Mesenchymal stem cell (in vitro differentiated cells and primary cell): ENCODE measurements around the gene GP1BB.

Source experiments
- DNase-seq: peaks from one replicate; pipeline ENCODE4 v3.0.0-alpha.2; 2013
- H2AFZ ChIP-seq: one replicate; pipeline ENCODE4 v1.6.1; 2013; ENCODE audit warnings: low read depth, mild to moderate bottlenecking, control low read depth, inconsistent platforms, low read length, moderate library complexity
- H2AK5ac ChIP-seq: 2 replicates; pipeline ENCODE4 v1.6.1; 2013; ENCODE audit warnings: low read length, moderate library complexity, mild to moderate bottlenecking, inconsistent platforms; ENCODE audit not compliant: severe bottlenecking
- H2BK120ac ChIP-seq: one replicate; pipeline ENCODE4 v1.6.1; 2013; ENCODE audit warnings: low read depth, mild to moderate bottlenecking, inconsistent platforms, low read length, moderate library complexity
- H2BK12ac ChIP-seq, 2 experiments: one replicate each; pipeline ENCODE4 v1.6.1; 2013; ENCODE audit warnings: inconsistent platforms in 2 of 2, low read length in 2 of 2, mild to moderate bottlenecking in 2 of 2, moderate library complexity in 2 of 2, control low read depth in 1 of 2
- H2BK15ac ChIP-seq: one replicate; pipeline ENCODE4 v1.6.1; 2013; ENCODE audit warnings: mild to moderate bottlenecking, low read depth, inconsistent platforms; ENCODE audit not compliant: poor library complexity, severe bottlenecking
- H2BK5ac ChIP-seq: 2 replicates; pipeline ENCODE4 v1.6.1; 2013; ENCODE audit warnings: low read depth, mild to moderate bottlenecking, low read length, control low read depth, inconsistent platforms; ENCODE audit not compliant: poor library complexity, severe bottlenecking
- H3K14ac ChIP-seq, 2 experiments: one replicate each; pipeline ENCODE4 v1.6.1; 2013; ENCODE audit warnings: inconsistent platforms in 2 of 2, low read length in 2 of 2, control low read depth in 1 of 2, mild to moderate bottlenecking in 1 of 2, moderate library complexity in 1 of 2
- H3K18ac ChIP-seq, 2 experiments: one replicate each; pipeline ENCODE4 v1.6.1; 2013; ENCODE audit warnings: inconsistent platforms in 2 of 2, low read length in 2 of 2, control low read depth in 1 of 2, low read depth in 1 of 2, mild to moderate bottlenecking in 1 of 2
- H3K23ac ChIP-seq, 2 experiments: one replicate each; pipeline ENCODE4 v1.6.1; 2013; ENCODE audit warnings: inconsistent platforms in 2 of 2, low read length in 2 of 2, mild to moderate bottlenecking in 2 of 2, moderate library complexity in 2 of 2, control low read depth in 1 of 2
- H3K27ac ChIP-seq: 2 replicates; pipeline ENCODE4 v1.5.1; 2013; ENCODE audit warnings: mild to moderate bottlenecking, moderate library complexity, low read length, control low read depth, inconsistent platforms; ENCODE audit not compliant: poor library complexity, severe bottlenecking
- H3K27me3 ChIP-seq, 2 experiments: 2 replicates each; pipeline versions ENCODE4 v1.6.1 to v1.7.0; 2013; ENCODE audit warnings: low read length in 2 of 2, mild to moderate bottlenecking in 2 of 2, moderate library complexity in 2 of 2, control low read depth in 1 of 2, inconsistent platforms in 1 of 2; ENCODE audit not compliant: control insufficient read depth in 1 of 2, insufficient read depth in 1 of 2
- H3K36me3 ChIP-seq, 2 experiments: 2 replicates each; pipeline versions ENCODE4 v1.6.1 to v1.7.0; 2013; ENCODE audit warnings: low read length in 2 of 2, control low read depth in 1 of 2, inconsistent platforms in 1 of 2, low read depth in 1 of 2, mild to moderate bottlenecking in 1 of 2; ENCODE audit not compliant: insufficient read depth in 2 of 2, control insufficient read depth in 1 of 2
- H3K4ac ChIP-seq, 2 experiments: one replicate each; pipeline ENCODE4 v1.6.1; 2013; ENCODE audit warnings: inconsistent platforms in 2 of 2, low read length in 2 of 2, mild to moderate bottlenecking in 2 of 2, moderate library complexity in 2 of 2, control low read depth in 1 of 2, low read depth in 1 of 2
- H3K4me1 ChIP-seq: 2 replicates; pipeline ENCODE4 v1.6.1; 2013; ENCODE audit warnings: low read depth, low read length, control low read depth; ENCODE audit not compliant: control insufficient read depth, insufficient read depth
- H3K4me2 ChIP-seq: 2 replicates; pipeline ENCODE4 v1.6.1; 2013; ENCODE audit warnings: low read length, mild to moderate bottlenecking, inconsistent platforms; ENCODE audit not compliant: poor library complexity, severe bottlenecking
- H3K4me3 ChIP-seq, 2 experiments: 2 replicates each; pipeline versions ENCODE4 v1.5.1 to v1.7.0; 2013; ENCODE audit warnings: low read length in 2 of 2, mild to moderate bottlenecking in 2 of 2, control low read depth in 1 of 2, low read depth in 1 of 2; ENCODE audit not compliant: insufficient read depth in 1 of 2
- H3K79me1 ChIP-seq: replicated peaks from 2 replicates; pipeline ENCODE4 v1.6.1; 2013; ENCODE audit warnings: mild to moderate bottlenecking, control low read depth, low read length, inconsistent platforms; ENCODE audit not compliant: poor library complexity, severe bottlenecking
- H3K9ac ChIP-seq: 2 replicates; pipeline ENCODE4 v1.7.0; 2013; ENCODE audit warnings: mild to moderate bottlenecking, low read length, moderate library complexity
- H3K9me3 ChIP-seq: 2 replicates; pipeline ENCODE4 v1.7.0; 2013; ENCODE audit warnings: mild to moderate bottlenecking, low read length; ENCODE audit not compliant: control insufficient read depth
- H4K8ac ChIP-seq: one replicate; pipeline ENCODE4 v1.6.1; 2013; ENCODE audit warnings: inconsistent platforms, mild to moderate bottlenecking, low read length, moderate library complexity
- H4K91ac ChIP-seq: one replicate; pipeline ENCODE4 v1.6.1; 2013; ENCODE audit warnings: mild to moderate bottlenecking, low read length, inconsistent platforms
- WGBS: methylation state at CpG from one replicate; pipeline ENCODE4 v1.1.7; 2013; ENCODE audit warnings: mixed read lengths; 5-methylcytosine and 5-hydroxymethylcytosine counted together

GP1BB gene

GRCh38 chr22:19733755-19734154 lies 10.4 kb downstream of the GP1BB start:
- Histone ChIP-seq H3K9ac (no peak overlapping the region), H4K91ac (no peak overlapping the region), H4K8ac (no peak overlapping the region), H2AK5ac (no peak overlapping the region), H2BK120ac (no peak overlapping the region), H3K79me1 (no peaks in the 10 kb centered on the region), H3K36me3 (no peaks in the 10 kb centered on the region), H2BK5ac (no peak overlapping the region), H3K4me3 (no peak overlapping the region), H2BK12ac (no peak overlapping the region), H2AFZ (no peak overlapping the region), H3K4me1 (peaks cover 9% of the 10 kb centered on the region), H3K18ac (no peak overlapping the region), H3K4me2 (no peak overlapping the region), H3K9me3 (no peaks in the 10 kb centered on the region), H3K23ac (no peak overlapping the region), H3K14ac (no peak overlapping the region), H3K27ac (no peak overlapping the region), H3K4ac (no peak overlapping the region), H3K27me3 (peaks cover 4 to 53% of the 10 kb centered on the region in 2 experiments), H2BK15ac (no peak overlapping the region)
- WGBS, result 74% methylated on average over 5 of the region's 5 CpGs
- no peak for DNase-seq

DNA sequence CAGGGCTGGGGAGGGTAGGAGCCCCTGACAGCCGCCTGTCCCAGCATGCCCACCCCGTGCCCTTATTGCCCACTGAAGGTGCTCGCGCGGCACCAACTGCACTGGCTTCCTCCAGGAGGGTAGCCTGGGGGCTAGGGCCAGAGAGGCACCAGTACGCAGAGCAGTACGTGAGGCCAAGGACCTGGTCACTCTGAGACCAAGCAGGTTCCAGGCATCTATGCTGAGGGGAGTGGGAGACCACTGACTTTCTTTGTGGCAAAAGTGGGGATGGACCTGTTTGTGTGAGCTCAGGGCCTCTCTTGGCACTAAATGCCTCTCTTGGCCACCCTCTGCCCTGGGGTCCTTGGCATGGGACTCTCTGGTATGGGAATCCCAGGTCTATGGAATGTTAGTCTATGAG lies 10.8 kb downstream of the GP1BB start:
- peaks cover 9% of the 10 kb centered on the region for H3K4me1 ChIP-seq
- H3K23ac ChIP-seq, result no peak overlapping the region
- H3K9me3 ChIP-seq, result no peaks in the 10 kb centered on the region
- no peak for DNase-seq
- no peak overlapping the region for H3K4me3 ChIP-seq
- H2BK5ac ChIP-seq, result no peak overlapping the region
- H3K27me3 ChIP-seq, result peaks cover 4 to 57% of the 10 kb centered on the region in 2 experiments
- H4K91ac ChIP-seq, result no peak overlapping the region
- H3K4me2 ChIP-seq, result no peak overlapping the region
- no peak overlapping the region for H2AK5ac ChIP-seq
- H3K27ac ChIP-seq, result no peak overlapping the region
- H3K9ac ChIP-seq, result no peak overlapping the region
- no peak overlapping the region for H3K14ac ChIP-seq
- no peak overlapping the region for H3K18ac ChIP-seq
- no peaks in the 10 kb centered on the region for H3K79me1 ChIP-seq
- H3K36me3 ChIP-seq, result no peaks in the 10 kb centered on the region
- H2BK120ac ChIP-seq, result no peak overlapping the region
- H2AFZ ChIP-seq, result no peak overlapping the region
- H3K4ac ChIP-seq, result no peak overlapping the region
- no peak overlapping the region for H2BK12ac ChIP-seq
- no peak overlapping the region for H4K8ac ChIP-seq
- H2BK15ac ChIP-seq, result no peak overlapping the region
- 90% methylated on average over 7 of the region's 7 CpGs for WGBS

- no peak overlapping the region for H3K9ac ChIP-seq
- no peak overlapping the region for H2AFZ ChIP-seq
- WGBS, result 81% methylated on average over 5 of the region's 5 CpGs
- no peak overlapping the region for H2BK12ac ChIP-seq
- H3K36me3 ChIP-seq, result no peaks in the 10 kb centered on the region
- no peak overlapping the region for H2AK5ac ChIP-seq
- peaks cover 9% of the 10 kb centered on the region for H3K4me1 ChIP-seq
- H4K8ac ChIP-seq, result no peak overlapping the region
- H4K91ac ChIP-seq, result no peak overlapping the region
- H3K4me2 ChIP-seq, result no peak overlapping the region
- no peak overlapping the region for H3K4me3 ChIP-seq
- H3K27me3 ChIP-seq, result peaks cover 4 to 57% of the 10 kb centered on the region in 2 experiments
- H2BK15ac ChIP-seq, result no peak overlapping the region
- H2BK120ac ChIP-seq, result no peak overlapping the region
- DNase-seq, result no peak
- no peak overlapping the region for H2BK5ac ChIP-seq
- no peaks in the 10 kb centered on the region for H3K79me1 ChIP-seq
- H3K9me3 ChIP-seq, result no peaks in the 10 kb centered on the region
- no peak overlapping the region for H3K4ac ChIP-seq
- H3K23ac ChIP-seq, result no peak overlapping the region
- H3K18ac ChIP-seq, result no peak overlapping the region
- H3K14ac ChIP-seq, result no peak overlapping the region
- H3K27ac ChIP-seq, result no peak overlapping the region
Measured at GRCh38 chr22:19734837-19735382, 11.6 kb downstream of the GP1BB start.

DNA sequence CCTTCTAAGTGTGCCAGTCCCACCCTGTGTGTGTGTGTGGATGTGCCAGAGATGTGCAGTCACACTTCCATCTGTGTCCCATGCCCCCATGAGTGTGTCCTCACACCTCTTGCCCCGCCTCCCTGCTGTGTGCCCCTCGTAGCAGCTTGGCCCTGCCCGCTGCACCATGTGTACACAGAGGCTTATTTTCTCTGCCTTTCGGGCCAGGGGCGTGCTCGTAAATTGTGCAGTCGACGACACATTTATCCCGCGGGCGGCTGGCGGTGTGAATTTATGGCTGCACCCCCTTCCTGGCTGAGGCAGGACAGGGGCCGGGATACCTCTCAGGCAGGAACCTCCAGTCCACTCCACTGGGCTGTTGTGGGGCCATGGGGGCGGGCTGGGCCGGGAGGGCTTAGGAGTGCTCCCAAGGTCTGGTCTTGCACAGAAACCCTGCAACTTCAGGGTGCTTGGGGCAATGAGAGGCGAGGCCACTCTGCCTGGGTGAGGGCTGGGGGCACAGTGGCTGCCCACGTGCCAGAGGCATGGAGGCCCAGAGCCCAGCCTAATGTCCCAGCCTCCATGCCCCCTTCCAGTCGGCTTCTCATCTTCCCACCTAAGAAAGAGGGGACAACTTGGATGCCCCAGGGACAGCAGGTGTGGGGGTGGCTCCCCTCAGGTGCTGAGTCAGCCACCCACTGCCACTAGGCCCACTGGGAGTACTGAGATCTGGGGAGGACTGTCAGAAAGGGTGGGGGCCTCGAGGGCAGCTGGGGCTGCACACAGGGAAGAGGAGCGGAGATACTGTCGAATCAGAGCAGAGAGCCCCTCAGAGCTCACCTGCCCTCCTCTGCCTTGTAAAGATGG lies 12.5 kb downstream of the GP1BB start:
- 72% methylated on average over 20 of the region's 21 CpGs for WGBS
- no peak overlapping the region for H3K27ac ChIP-seq

More for the DNA sequence above, 12.5 kb downstream of the GP1BB start:
- Histone ChIP-seq H2AK5ac (no peak overlapping the region), H3K4me1 (peaks cover 3% of the 10 kb centered on the region), H2BK15ac (no peak overlapping the region), H2AFZ (no peak overlapping the region), H2BK120ac (no peak overlapping the region), H3K9ac (no peak overlapping the region), H3K14ac (no peak overlapping the region), H3K23ac (no peak overlapping the region), H4K91ac (no peak overlapping the region), H3K4ac (no peak overlapping the region), H3K79me1 (no peaks in the 10 kb centered on the region), H3K9me3 (no peaks in the 10 kb centered on the region), H3K18ac (no peak overlapping the region), H3K27me3 (peaks cover 4 to 57% of the 10 kb centered on the region in 2 experiments), H3K36me3 (no peaks in the 10 kb centered on the region), H3K4me3 (no peak overlapping the region), H3K4me2 (no peak overlapping the region), H4K8ac (no peak overlapping the region), H2BK5ac (no peak overlapping the region), H2BK12ac (no peak overlapping the region)
- no peak for DNase-seq
